Astrocyte (in vitro differentiated cells and primary cell): ENCODE results near the gene RSPH6A. TPM values are rescaled to one million over a fixed set of nuclear protein-coding genes. Genes with fewer than 3 reads are reported as not detected.

ENCODE experiments used
- DNase-seq: peaks from one replicate; pipeline ENCODE4 v3.0.0-alpha.2; 2010; ENCODE audit warnings: low read depth
- FAIRE-seq: peaks from 2 replicates; lab custom pipeline; 2011; peaks lifted over from hg19 to GRCh38; lab: Jason Lieb, UNC
- H2AFZ ChIP-seq: 2 replicates; pipeline ENCODE4 v1.6.0; 2012; ENCODE audit warnings: low read depth, low read length, inconsistent platforms
- H3K27ac ChIP-seq: 2 replicates; pipeline ENCODE4 v1.5.1; 2011; ENCODE audit warnings: low read depth, low read length, inconsistent platforms
- H3K27me3 ChIP-seq: 2 replicates; pipeline ENCODE4 v1.6.0; 2011; ENCODE audit warnings: low read length, inconsistent platforms; ENCODE audit not compliant: insufficient read depth
- H3K36me3 ChIP-seq: 2 replicates; pipeline ENCODE4 v1.5.1; 2011; ENCODE audit warnings: low read length, inconsistent platforms; ENCODE audit not compliant: insufficient read depth
- H3K4me1 ChIP-seq: 2 replicates; pipeline ENCODE4 v1.5.1; 2011; ENCODE audit warnings: low read length, inconsistent platforms; ENCODE audit not compliant: insufficient read depth
- H3K4me2 ChIP-seq: 2 replicates; pipeline ENCODE4 v1.6.0; 2012; ENCODE audit warnings: low read length, inconsistent platforms
- H3K4me3 ChIP-seq: 2 replicates; pipeline ENCODE4 v1.5.1; 2011; ENCODE audit warnings: low read depth, mild to moderate bottlenecking, low read length, inconsistent platforms; ENCODE audit not compliant: insufficient read depth
- H3K79me2 ChIP-seq: 2 replicates; pipeline ENCODE4 v1.6.0; 2012; ENCODE audit warnings: mild to moderate bottlenecking, low read length, inconsistent platforms; ENCODE audit not compliant: insufficient read depth
- H3K9ac ChIP-seq: 2 replicates; pipeline ENCODE4 v1.6.0; 2012; ENCODE audit warnings: mild to moderate bottlenecking, low read length, inconsistent platforms
- H3K9me3 ChIP-seq: 2 replicates; pipeline ENCODE4 v1.5.1; 2012; ENCODE audit warnings: low read depth, mild to moderate bottlenecking, low read length, inconsistent platforms; ENCODE audit not compliant: insufficient read depth
- H4K20me1 ChIP-seq: 2 replicates; pipeline ENCODE4 v1.6.0; 2012; ENCODE audit warnings: low read length, inconsistent platforms; ENCODE audit not compliant: insufficient read depth
- H3K27ac Mint-ChIP-seq: one replicate; pipeline ENCODE4 v1.8.0; 2021; ENCODE audit warnings: mild to moderate bottlenecking, mixed read lengths; ENCODE audit not compliant: unreplicated experiment
- H3K27me3 Mint-ChIP-seq: one replicate; pipeline ENCODE4 v1.8.0; 2021; ENCODE audit warnings: low read depth, mixed read lengths; ENCODE audit not compliant: unreplicated experiment
- H3K36me3 Mint-ChIP-seq: one replicate; pipeline ENCODE4 v1.8.0; 2021; ENCODE audit warnings: low read depth, mixed read lengths; ENCODE audit not compliant: unreplicated experiment
- H3K4me1 Mint-ChIP-seq: one replicate; pipeline ENCODE4 v1.8.0; 2021; ENCODE audit warnings: low read depth, mixed read lengths; ENCODE audit not compliant: unreplicated experiment
- H3K4me3 Mint-ChIP-seq: one replicate; pipeline ENCODE4 v1.8.0; 2021; ENCODE audit warnings: mild to moderate bottlenecking, moderate library complexity, mixed read lengths; ENCODE audit not compliant: unreplicated experiment
- H3K9me3 Mint-ChIP-seq: one replicate; pipeline ENCODE4 v1.8.0; 2021; ENCODE audit warnings: mild to moderate bottlenecking, mixed read lengths; ENCODE audit not compliant: unreplicated experiment
- CTCF ChIP-seq: IDR thresholded peaks from 2 replicates; pipeline ENCODE4 v1.5.1; 2011; ENCODE audit warnings: low read depth, mild to moderate bottlenecking, inconsistent platforms, low read length, moderate library complexity; ENCODE audit not compliant: insufficient read depth
- EZH2 ChIP-seq: IDR thresholded peaks from 2 replicates; pipeline ENCODE4 v1.6.1; 2012; ENCODE audit warnings: mild to moderate bottlenecking, low read length, inconsistent platforms; ENCODE audit not compliant: insufficient read depth
- total RNA-seq: library from RNA; stranded (reverse); gene quantifications from 2 replicates; pipeline ENCODE4 v1.2.1, GENCODE V29; 2021

RSPH6A gene
- total RNA-seq, 1 donor from 2014 or later = 0.23 TPM

GRCh38 chr19:45820413-45821102, 5.5 kb upstream of the RSPH6A start:
- Histone ChIP-seq H3K27me3 (no peaks in the 10 kb centered on the region), H3K36me3 (peaks cover 20% of the 10 kb centered on the region), H4K20me1 (peaks cover 12% of the 10 kb centered on the region), H3K4me3 (no peak overlapping the region), H3K79me2 (no peaks in the 10 kb centered on the region), H3K4me2 (no peak overlapping the region), H3K9me3 (no peaks in the 10 kb centered on the region), H3K4me1 (peaks cover 3% of the 10 kb centered on the region), H2AFZ (no peak overlapping the region), H3K27ac (no peak overlapping the region), H3K9ac (no peak overlapping the region)
- no peak for FAIRE-seq
- peaks cover 8% of the 10 kb centered on the region for H3K36me3 Mint-ChIP-seq
- H3K27ac Mint-ChIP-seq = no peak overlapping the region
- H3K4me3 Mint-ChIP-seq = no peak overlapping the region
- TF ChIP-seq CTCF (no peak), EZH2 (no peak)
- H3K4me1 Mint-ChIP-seq = peaks cover 4% of the 10 kb centered on the region
- H3K9me3 Mint-ChIP-seq = no peaks in the 10 kb centered on the region
- no peak for DNase-seq
- no peaks in the 10 kb centered on the region for H3K27me3 Mint-ChIP-seq

- H3K36me3 Mint-ChIP-seq = peaks cover 8% of the 10 kb centered on the region
- no peak for FAIRE-seq
- H3K9me3 Mint-ChIP-seq = no peaks in the 10 kb centered on the region
- Histone ChIP-seq H3K79me2 (no peaks in the 10 kb centered on the region), H4K20me1 (peaks cover 12% of the 10 kb centered on the region), H3K9me3 (no peaks in the 10 kb centered on the region), H3K27ac (no peak overlapping the region), H2AFZ (no peak overlapping the region), H3K9ac (no peak overlapping the region), H3K4me2 (no peak overlapping the region), H3K4me3 (no peak overlapping the region), H3K27me3 (no peaks in the 10 kb centered on the region), H3K4me1 (peaks cover 4% of the 10 kb centered on the region), H3K36me3 (peaks cover 13% of the 10 kb centered on the region)
- no peaks in the 10 kb centered on the region for H3K27me3 Mint-ChIP-seq
- H3K4me1 Mint-ChIP-seq = peaks cover 4% of the 10 kb centered on the region
- DNase-seq = no peak
- TF ChIP-seq EZH2 (no peak), CTCF (no peak)
- H3K4me3 Mint-ChIP-seq = no peak overlapping the region
- no peak overlapping the region for H3K27ac Mint-ChIP-seq
Measured at GRCh38 chr19:45819769-45820168, 4.7 kb upstream of the RSPH6A start.

GRCh38 chr19:45817725-45818301, 2.7 kb upstream of the RSPH6A start:
- H3K36me3 ChIP-seq = peaks cover 5% of the 10 kb centered on the region
- H4K20me1 ChIP-seq = peaks cover 12% of the 10 kb centered on the region
- H3K27ac Mint-ChIP-seq = no peak overlapping the region
- no peak overlapping the region for H3K9ac ChIP-seq
- H3K4me1 Mint-ChIP-seq = peaks cover 4% of the 10 kb centered on the region
- no peaks in the 10 kb centered on the region for H3K9me3 Mint-ChIP-seq
- TF ChIP-seq EZH2 (no peak), CTCF (no peak)
- H3K4me3 Mint-ChIP-seq = no peak overlapping the region
- H3K27me3 ChIP-seq = no peaks in the 10 kb centered on the region
- peaks cover 8% of the 10 kb centered on the region for H3K4me1 ChIP-seq
- H3K9me3 ChIP-seq = no peaks in the 10 kb centered on the region
- H3K27me3 Mint-ChIP-seq = no peaks in the 10 kb centered on the region
- DNase-seq = no peak
- H3K4me2 ChIP-seq = no peak overlapping the region
- no peak overlapping the region for H3K27ac ChIP-seq
- H2AFZ ChIP-seq = no peak overlapping the region
- H3K4me3 ChIP-seq = no peak overlapping the region
- H3K79me2 ChIP-seq = no peaks in the 10 kb centered on the region
- no peak for FAIRE-seq
- peaks cover 8% of the 10 kb centered on the region for H3K36me3 Mint-ChIP-seq
